ES-I3 (cell line): ENCODE measurements around the gene SIGLEC11.

Experiments used
- H3K36me3 ChIP-seq: 2 replicates; pipeline ENCODE4 v1.6.1; 2013; ENCODE audit warnings: mild to moderate bottlenecking, low read length, control low read depth, moderate library complexity; ENCODE audit not compliant: insufficient read depth
- H3K4me1 ChIP-seq: 2 replicates; pipeline ENCODE4 v1.6.1; 2013; ENCODE audit warnings: mild to moderate bottlenecking, control low read depth, low read length; ENCODE audit not compliant: insufficient read depth
- H3K9ac ChIP-seq: 2 replicates; pipeline ENCODE4 v1.6.1; 2013; ENCODE audit warnings: low read depth, mild to moderate bottlenecking, low read length, moderate library complexity
- H3K9me3 ChIP-seq: 2 replicates; pipeline ENCODE4 v1.6.1; 2013; ENCODE audit warnings: mild to moderate bottlenecking, low read length, moderate library complexity; ENCODE audit not compliant: control insufficient read depth, insufficient read depth

Gene SIGLEC11

GRCh38 chr19:49988433-49988832 lies 27.5 kb upstream of the SIGLEC11 start:
- Histone ChIP-seq H3K4me1 (no peaks in the 10 kb centered on the region), H3K9ac (no peak overlapping the region), H3K9me3 (no peaks in the 10 kb centered on the region), H3K36me3 (no peaks in the 10 kb centered on the region; the same call in 1 of the 2 replicates)

- no peaks in the 10 kb centered on the region for H3K9me3 ChIP-seq
- H3K36me3 ChIP-seq = no peaks in the 10 kb centered on the region; the same call in 1 of the 2 replicates
- no peaks in the 10 kb centered on the region for H3K4me1 ChIP-seq
- H3K9ac ChIP-seq = no peak overlapping the region
These were observed 27.0 kb upstream of the SIGLEC11 start for GRCh38 chr19:49988007-49988406.

- H3K4me1 ChIP-seq = no peaks in the 10 kb centered on the region
- no peaks in the 10 kb centered on the region; the same call in 1 of the 2 replicates for H3K36me3 ChIP-seq
- H3K9ac ChIP-seq = no peak overlapping the region
- H3K9me3 ChIP-seq = no peaks in the 10 kb centered on the region
These were observed 26.3 kb upstream of the SIGLEC11 start for GRCh38 chr19:49987159-49987698.

- no peaks in the 10 kb centered on the region for H3K4me1 ChIP-seq
- no peak overlapping the region for H3K9ac ChIP-seq
- H3K9me3 ChIP-seq = no peaks in the 10 kb centered on the region
- no peaks in the 10 kb centered on the region for H3K36me3 ChIP-seq
These were observed 25.4 kb upstream of the SIGLEC11 start for GRCh38 chr19:49986354-49986753.

- H3K36me3 ChIP-seq = no peaks in the 10 kb centered on the region
These were observed 24.9 kb upstream of the SIGLEC11 start for GRCh38 chr19:49985871-49986270.

GRCh38 chr19:49984491-49984890 lies 23.5 kb upstream of the SIGLEC11 start:
- H3K4me1 ChIP-seq = no peaks in the 10 kb centered on the region
- no peak overlapping the region for H3K9ac ChIP-seq
- H3K9me3 ChIP-seq = no peaks in the 10 kb centered on the region
- H3K36me3 ChIP-seq = no peaks in the 10 kb centered on the region

More at GRCh38 chr19:49985871-49986270, 24.9 kb upstream of the SIGLEC11 start:
- no peaks in the 10 kb centered on the region for H3K4me1 ChIP-seq
- H3K9ac ChIP-seq = no peak overlapping the region
- H3K9me3 ChIP-seq = no peaks in the 10 kb centered on the region

GRCh38 chr19:49983645-49984229 lies 22.8 kb upstream of the SIGLEC11 start:
- Histone ChIP-seq H3K36me3 (no peaks in the 10 kb centered on the region; the same call in 1 of the 2 replicates), H3K4me1 (no peaks in the 10 kb centered on the region), H3K9ac (no peak overlapping the region), H3K9me3 (no peaks in the 10 kb centered on the region)

GRCh38 chr19:49981603-49982593 lies 20.9 kb upstream of the SIGLEC11 start:
- Histone ChIP-seq H3K9ac (no peak overlapping the region), H3K36me3 (no peaks in the 10 kb centered on the region; the same call in 1 of the 2 replicates), H3K4me1 (no peaks in the 10 kb centered on the region), H3K9me3 (no peaks in the 10 kb centered on the region)

- Histone ChIP-seq H3K9ac (no peak overlapping the region), H3K36me3 (no peaks in the 10 kb centered on the region; the same call in 1 of the 2 replicates), H3K9me3 (no peaks in the 10 kb centered on the region), H3K4me1 (no peaks in the 10 kb centered on the region)
These were observed 17.4 kb upstream of the SIGLEC11 start for GRCh38 chr19:49978324-49978723.

- Histone ChIP-seq H3K9me3 (no peaks in the 10 kb centered on the region), H3K9ac (no peak overlapping the region), H3K36me3 (no peaks in the 10 kb centered on the region; the same call in 1 of the 2 replicates), H3K4me1 (no peaks in the 10 kb centered on the region)
These were observed 16.9 kb upstream of the SIGLEC11 start for GRCh38 chr19:49977881-49978280.

GRCh38 chr19:49977076-49977475 lies 16.1 kb upstream of the SIGLEC11 start:
- no peaks in the 10 kb centered on the region for H3K4me1 ChIP-seq
- no peaks in the 10 kb centered on the region; the same call in 1 of the 2 replicates for H3K36me3 ChIP-seq
- H3K9ac ChIP-seq = no peak overlapping the region
- no peaks in the 10 kb centered on the region for H3K9me3 ChIP-seq

GRCh38 chr19:49976496-49976895 lies 15.5 kb upstream of the SIGLEC11 start:
- H3K9ac ChIP-seq = no peak overlapping the region
- H3K36me3 ChIP-seq = no peaks in the 10 kb centered on the region; the same call in 1 of the 2 replicates
- no peaks in the 10 kb centered on the region for H3K9me3 ChIP-seq

GRCh38 chr19:49975051-49975450 lies 14.1 kb upstream of the SIGLEC11 start:
- Histone ChIP-seq H3K4me1 (no peaks in the 10 kb centered on the region), H3K9ac (no peak overlapping the region), H3K36me3 (no peaks in the 10 kb centered on the region; the same call in 1 of the 2 replicates), H3K9me3 (no peaks in the 10 kb centered on the region)

More at GRCh38 chr19:49976496-49976895, 15.5 kb upstream of the SIGLEC11 start:
- no peaks in the 10 kb centered on the region for H3K4me1 ChIP-seq

GRCh38 chr19:49973987-49974386 lies 13.0 kb upstream of the SIGLEC11 start:
- H3K9me3 ChIP-seq = no peaks in the 10 kb centered on the region
- H3K9ac ChIP-seq = no peak overlapping the region
- no peaks in the 10 kb centered on the region; the same call in 1 of the 2 replicates for H3K36me3 ChIP-seq
- H3K4me1 ChIP-seq = no peaks in the 10 kb centered on the region
